T-helper 2 cell treated with Interferon-gamma antibody and Interleukin-4, amounts not matched to agents 100 ng/mL and 5 ng/mL, for 36 hours (primary cell): ENCODE measurements around the gene PPA1. TPM values are rescaled to one million over a fixed set of nuclear protein-coding genes. Genes with fewer than 3 reads are reported as not detected.
"Not testable (repeated sequence)": the region's sequence is repeated elsewhere in the genome, so short reads cannot be mapped to it uniquely, and the experiment has no call there.

Source experiments
- intact Hi-C: fragments of 100-400 bp; cut with micrococcal nuclease; formaldehyde crosslinking; loops from one replicate; pipeline ENCODE4 v1.15.1; 2023
- total RNA-seq: library from RNA; stranded (reverse); gene quantifications from 2 replicates; pipeline ENCODE4 v1.2.3, GENCODE V29; 2022

The PPA1 gene
- total RNA-seq, 1 donor from 2014 or later = 194 TPM

GRCh38 chr10:70255329-70256299, 22.4 kb upstream of the PPA1 start:
- intact Hi-C loops = no loop called here

GRCh38 chr10:70254778-70255328, 21.6 kb upstream of the PPA1 start:
- intact Hi-C loops = no loop called here

- intact Hi-C loops = no loop called here
Measured at GRCh38 chr10:70253878-70254765, 20.9 kb upstream of the PPA1 start.

DNA sequence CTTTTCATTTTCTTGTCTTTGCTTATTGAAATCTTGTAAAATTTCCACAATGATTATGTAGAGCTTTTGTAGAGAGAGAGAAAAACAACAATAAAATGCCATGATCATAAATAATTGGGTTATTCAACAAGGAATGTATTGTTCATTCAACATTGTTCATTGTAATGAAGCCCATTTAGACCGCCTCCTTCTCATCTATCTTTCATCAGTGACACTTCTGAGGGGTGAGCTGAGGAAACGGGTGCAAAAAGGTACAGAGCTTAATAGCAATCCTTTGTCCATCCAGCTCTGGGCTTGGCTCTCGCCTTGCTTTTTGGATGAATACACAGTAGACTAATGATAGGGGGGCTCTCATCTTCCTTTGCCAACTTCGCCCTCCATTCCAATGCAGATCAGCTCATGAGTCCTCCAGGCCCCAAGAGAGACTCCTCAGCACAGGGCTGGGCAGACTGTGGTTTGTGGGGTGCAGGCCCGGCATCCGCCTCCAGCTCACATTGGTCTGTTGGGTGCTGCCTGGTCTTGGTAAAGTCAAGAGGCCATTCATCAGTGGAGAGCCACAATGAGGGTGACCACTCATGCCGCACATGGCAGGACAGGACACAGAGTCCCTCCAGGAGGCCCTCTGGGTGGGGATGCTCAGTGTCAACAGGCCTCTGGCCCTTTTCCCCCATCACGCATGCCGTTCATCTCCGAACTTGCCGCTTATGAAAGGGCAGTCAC, 17.9 kb upstream of the PPA1 start:
- intact Hi-C loops = no loop called here

DNA sequence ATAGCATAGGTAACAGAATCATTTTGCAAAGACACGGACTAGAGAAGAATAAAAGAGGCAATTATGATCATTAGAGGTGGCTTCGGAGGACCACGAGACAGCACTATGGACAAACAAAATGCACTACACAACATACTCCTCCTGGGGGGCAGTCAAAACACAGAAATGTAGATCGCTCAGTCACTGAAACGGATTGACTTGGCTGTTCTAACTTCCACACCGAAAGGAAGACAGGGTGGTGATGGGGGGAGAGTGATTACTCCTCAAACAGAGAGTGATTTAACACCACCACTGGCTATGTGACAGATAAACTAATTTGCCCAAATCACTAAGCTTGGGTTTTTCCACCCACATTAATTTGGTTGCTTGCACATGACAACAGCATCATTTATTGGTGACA, 14.1 kb upstream of the PPA1 start:
- intact Hi-C loops = no loop called here

GRCh38 chr10:70241081-70241480, 7.9 kb upstream of the PPA1 start:
- intact Hi-C loops = no loop called here

GRCh38 chr10:70239986-70240385, 6.8 kb upstream of the PPA1 start:
- intact Hi-C loops = not testable (repeated sequence)

- intact Hi-C loops = not testable (repeated sequence)
Measured at GRCh38 chr10:70239077-70239976, 6.1 kb upstream of the PPA1 start.

- intact Hi-C loops = not testable (repeated sequence)
Measured at GRCh38 chr10:70237958-70238536, 4.8 kb upstream of the PPA1 start.

GRCh38 chr10:70234668-70235447, 1.6 kb upstream of the PPA1 start:
- intact Hi-C loops = loop anchor here (5.0 kb wide), 2 partner anchors 37 to 147 kb away; partner anchors contain the start of gene LRRC20

GRCh38 chr10:70233939-70234300, 691 bp upstream of the PPA1 start:
- intact Hi-C loops = loop anchor here (1.0 to 5.0 kb wide), 6 partner anchors 38 to 170 kb away; partner anchors contain the start of genes EIF4EBP2, LRRC20, SAR1A and TYSND1

GRCh38 chr10:70232859-70233108, 445 bp downstream of the PPA1 start:
- intact Hi-C loops = loop anchor here (1.0 to 5.0 kb wide), 7 partner anchors 11 to 172 kb away; partner anchors contain the start of genes EIF4EBP2, LRRC20, SAR1A and TYSND1

DNA sequence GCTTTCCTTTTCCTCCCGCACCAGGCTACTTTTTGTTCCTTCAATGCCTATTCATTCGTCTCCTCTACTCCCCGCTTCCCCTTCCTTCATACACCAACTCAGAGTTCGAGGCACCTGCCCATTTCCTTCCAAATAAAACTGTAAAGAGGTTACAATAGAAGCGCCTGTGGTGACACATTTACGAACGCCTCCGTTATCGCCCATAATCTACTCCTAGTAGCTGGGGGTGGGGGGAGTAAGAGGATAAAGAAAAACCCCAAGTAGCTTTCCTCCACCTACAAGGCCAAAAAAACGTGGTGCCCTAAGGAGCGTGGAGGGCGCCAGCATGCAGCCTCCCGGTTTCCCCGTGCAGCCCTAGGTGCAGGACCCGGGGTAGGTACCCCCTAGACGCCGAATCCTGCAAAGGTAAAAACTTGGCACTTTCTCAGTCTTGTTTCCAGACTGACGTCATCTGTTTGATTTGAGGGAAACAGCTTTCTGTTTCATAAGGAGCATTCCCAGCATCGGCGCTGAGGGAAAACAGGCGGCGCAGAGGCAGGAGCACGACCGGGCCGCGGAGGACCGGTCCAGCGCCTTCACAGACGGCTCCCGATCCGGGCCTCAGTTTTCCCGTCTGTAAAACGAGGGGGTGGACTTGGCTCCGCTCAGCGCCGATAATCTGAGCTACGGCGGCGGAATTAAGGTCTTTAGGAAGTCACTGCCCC, 922 bp downstream of the PPA1 start:
- intact Hi-C loops = loop anchor here (1.0 to 5.0 kb wide), 4 partner anchors 11 to 150 kb away; partner anchors contain the start of gene LRRC20

DNA sequence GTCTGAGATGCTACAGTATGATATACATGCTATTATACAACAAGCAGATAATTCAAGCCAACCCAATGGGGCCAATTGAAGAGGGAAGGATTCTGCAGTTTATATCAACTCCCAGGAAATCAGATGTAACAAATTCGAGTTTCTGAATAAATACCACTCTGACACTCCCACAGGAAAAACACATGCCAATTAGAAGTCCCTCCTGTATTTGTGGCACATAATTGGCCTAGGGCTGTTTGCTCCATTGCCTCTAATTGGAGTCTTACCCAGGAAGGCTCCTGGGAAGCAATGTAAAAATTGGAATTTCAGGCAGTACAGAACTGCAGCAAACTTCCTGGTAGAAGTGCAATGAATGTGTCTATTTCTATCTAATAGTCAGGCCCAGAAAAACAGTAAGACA, 4.7 kb downstream of the PPA1 start:
- intact Hi-C loops = no loop called here

- intact Hi-C loops = no loop called here
Measured at GRCh38 chr10:70227548-70228320, 5.5 kb downstream of the PPA1 start.

DNA sequence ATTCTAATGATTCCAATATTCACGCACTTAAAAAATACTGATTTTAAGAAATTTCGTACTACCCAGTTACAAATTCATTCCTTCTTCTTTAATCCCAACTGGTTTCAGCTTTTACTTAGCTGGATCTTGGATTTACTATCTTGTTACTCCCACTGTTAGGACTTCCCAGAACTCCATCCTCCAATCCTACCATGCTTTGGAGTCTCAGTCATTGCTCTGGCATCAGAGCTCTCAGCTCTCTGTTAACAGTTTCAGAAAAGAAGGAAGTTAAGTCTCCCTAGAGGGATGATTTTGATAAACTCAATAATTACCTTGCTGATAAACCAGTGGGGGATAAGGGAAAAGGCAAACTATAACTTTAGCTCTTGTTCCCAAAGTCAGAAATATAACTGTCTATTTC, 9.5 kb downstream of the PPA1 start:
- intact Hi-C loops = no loop called here

GRCh38 chr10:70222811-70223447, 10.3 kb downstream of the PPA1 start:
- intact Hi-C loops = not testable (repeated sequence)
